SKM-1 (cell line): ENCODE results near the gene ANK2.
"Not testable (repeated sequence)": the region's sequence is repeated elsewhere in the genome, so short reads cannot be mapped to it uniquely, and the experiment has no call there.

ENCODE experiments used
- DNase-seq: peaks from one replicate; lab custom pipeline; 2025; ENCODE audit not compliant: unreplicated experiment; lab: John Stamatoyannopoulos, UW

ANK2 gene

GRCh38 chr4:113146876-113147358 lies 97.5 kb downstream of the ANK2 start:
- DNase-seq: no peak

- DNase-seq: no peak
Measured at GRCh38 chr4:113147498-113148111, 98.2 kb downstream of the ANK2 start.

GRCh38 chr4:113148925-113149324 lies 99.5 kb downstream of the ANK2 start:
- no peak for DNase-seq

- DNase-seq: no peak
Measured at GRCh38 chr4:113153529-113154101, 104.2 kb downstream of the ANK2 start.

GRCh38 chr4:113154281-113154680 lies 104.8 kb downstream of the ANK2 start:
- DNase-seq: no peak

GRCh38 chr4:113157086-113157857 lies 107.8 kb downstream of the ANK2 start:
- no peak for DNase-seq

- DNase-seq: no peak
Measured at GRCh38 chr4:113159942-113160545, 110.6 kb downstream of the ANK2 start.

- DNase-seq: no peak
Measured at GRCh38 chr4:113160548-113160947, 111.1 kb downstream of the ANK2 start.

GRCh38 chr4:113162089-113162488 lies 112.6 kb downstream of the ANK2 start:
- no peak for DNase-seq

GRCh38 chr4:113169368-113169767 lies 119.9 kb downstream of the ANK2 start:
- DNase-seq: no peak

- DNase-seq: no peak
Measured at GRCh38 chr4:113170115-113170804, 120.8 kb downstream of the ANK2 start.

- DNase-seq: no peak
Measured at GRCh38 chr4:113170805-113171468, 121.5 kb downstream of the ANK2 start.

- no peak for DNase-seq
Measured at GRCh38 chr4:113173126-113173792, 123.8 kb downstream of the ANK2 start.

GRCh38 chr4:113173793-113174264 lies 124.4 kb downstream of the ANK2 start:
- DNase-seq: no peak

GRCh38 chr4:113179091-113179490 lies 129.6 kb downstream of the ANK2 start:
- DNase-seq: no peak

GRCh38 chr4:113179996-113180395 lies 130.5 kb downstream of the ANK2 start:
- no peak for DNase-seq

GRCh38 chr4:113181289-113182007 lies 132.0 kb downstream of the ANK2 start:
- DNase-seq: no peak

GRCh38 chr4:113183032-113183605 lies 133.7 kb downstream of the ANK2 start:
- no peak for DNase-seq

- not testable (repeated sequence) for DNase-seq
Measured at GRCh38 chr4:113186220-113186619, 136.8 kb downstream of the ANK2 start.
